NCI-H1930 (cell line): ENCODE measurements around the gene EXOC4.
"Not testable (repeated sequence)": the region's sequence is repeated elsewhere in the genome, so short reads cannot be mapped to it uniquely, and the experiment has no call there.

Experiments
- DNase-seq, 2 experiments: peaks; one replicate each; lab custom pipeline; 2025; lab: John Stamatoyannopoulos, UW

EXOC4 gene

GRCh38 chr7:133873187-133873586 is 620.3 kb downstream of the EXOC4 start:
- no peak for DNase-seq

GRCh38 chr7:133873631-133874030 is 620.8 kb downstream of the EXOC4 start:
- no peak for DNase-seq

GRCh38 chr7:133883591-133883990 is 630.7 kb downstream of the EXOC4 start:
- DNase-seq = no peak

GRCh38 chr7:133885213-133885612 is 632.3 kb downstream of the EXOC4 start:
- DNase-seq = no peak

- no peak for DNase-seq
Measured at GRCh38 chr7:133886086-133886485, 633.2 kb downstream of the EXOC4 start.

GRCh38 chr7:133886797-133887196 is 633.9 kb downstream of the EXOC4 start:
- peak in 1 of 2 experiments; percentile 12 for DNase-seq

GRCh38 chr7:133887459-133887858 is 634.6 kb downstream of the EXOC4 start:
- peak in 1 of 2 experiments; percentile 25 for DNase-seq

GRCh38 chr7:133888061-133888930 is 635.4 kb downstream of the EXOC4 start:
- DNase-seq = no peak

GRCh38 chr7:133904776-133905175 is 651.9 kb downstream of the EXOC4 start:
- DNase-seq = no peak

GRCh38 chr7:133906553-133906952 is 653.7 kb downstream of the EXOC4 start:
- DNase-seq = not testable (repeated sequence)

- no peak for DNase-seq
Measured at GRCh38 chr7:133910761-133911160, 657.9 kb downstream of the EXOC4 start.

GRCh38 chr7:133911724-133912123 is 658.8 kb downstream of the EXOC4 start:
- no peak for DNase-seq

- DNase-seq = no peak
Measured at GRCh38 chr7:133912916-133913697, 660.2 kb downstream of the EXOC4 start.

- DNase-seq = no peak
Measured at GRCh38 chr7:133916621-133917020, 663.7 kb downstream of the EXOC4 start.

- no peak for DNase-seq
Measured at GRCh38 chr7:133919810-133920209, 666.9 kb downstream of the EXOC4 start.

- no peak for DNase-seq
Measured at GRCh38 chr7:133921635-133922182, 668.8 kb downstream of the EXOC4 start.

GRCh38 chr7:133923974-133924373 is 671.1 kb downstream of the EXOC4 start:
- no peak for DNase-seq

GRCh38 chr7:133931053-133931452 is 678.2 kb downstream of the EXOC4 start:
- DNase-seq = peak; percentile 15 to 27

GRCh38 chr7:133932591-133932990 is 679.7 kb downstream of the EXOC4 start:
- no peak for DNase-seq

- no peak for DNase-seq
Measured at GRCh38 chr7:133934262-133934976, 681.5 kb downstream of the EXOC4 start.

- no peak for DNase-seq
Measured at GRCh38 chr7:133934977-133935330, 682.1 kb downstream of the EXOC4 start.

GRCh38 chr7:133936074-133936473 is 683.2 kb downstream of the EXOC4 start:
- no peak for DNase-seq
